Ishikawa (cell line): Measurements from ENCODE around the gene RD3L.

Experiments used
- CEBPB ChIP-seq: IDR thresholded peaks from 2 replicates; pipeline ENCODE4 v1.6.1; 2012
- CREB1 ChIP-seq: IDR thresholded peaks from 2 replicates; pipeline ENCODE4 v1.6.1; 2012; ENCODE audit warnings: low read depth
- EGR1 ChIP-seq: IDR thresholded peaks from 2 replicates; pipeline ENCODE4 v1.6.1; 2012
- EP300 ChIP-seq: IDR thresholded peaks from 2 replicates; pipeline ENCODE4 v1.6.1; 2012; ENCODE audit warnings: borderline replicate concordance
- FOXM1 ChIP-seq: IDR thresholded peaks from 2 replicates; pipeline ENCODE4 v1.6.1; 2012; ENCODE audit warnings: low read depth, borderline replicate concordance
- NFIC ChIP-seq: IDR thresholded peaks from 2 replicates; pipeline ENCODE4 v1.6.1; 2012
- RAD21 ChIP-seq: IDR thresholded peaks from 2 replicates; pipeline ENCODE4 v1.6.1; 2012; ENCODE audit warnings: low read depth
- TAF1 ChIP-seq: IDR thresholded peaks from 2 replicates; pipeline ENCODE4 v1.6.1; 2012; ENCODE audit warnings: low read depth, mild to moderate bottlenecking
- TCF12 ChIP-seq: IDR thresholded peaks from 2 replicates; pipeline ENCODE4 v1.6.1; 2012; ENCODE audit warnings: low read depth
- TEAD4 ChIP-seq: IDR thresholded peaks from 2 replicates; pipeline ENCODE4 v1.6.1; 2012
- YY1 ChIP-seq: IDR thresholded peaks from 2 replicates; pipeline ENCODE4 v1.6.1; 2012; ENCODE audit warnings: low read depth
- ZBTB7A ChIP-seq: IDR thresholded peaks from 2 replicates; pipeline ENCODE4 v1.6.1; 2012; ENCODE audit warnings: low read depth
- TF ChIP-seq, protein P1 (sequence below): IDR thresholded peaks from 2 replicates; pipeline ENCODE4 v1.6.1; 2012
- TF ChIP-seq, protein P2 (sequence below): IDR thresholded peaks from 2 replicates; pipeline ENCODE4 v1.6.1; 2012
- TF ChIP-seq, protein P3 (sequence below): IDR thresholded peaks from 2 replicates; pipeline ENCODE4 v1.6.1; 2012; ENCODE audit warnings: low read depth, mild to moderate bottlenecking

Gene RD3L

DNA sequence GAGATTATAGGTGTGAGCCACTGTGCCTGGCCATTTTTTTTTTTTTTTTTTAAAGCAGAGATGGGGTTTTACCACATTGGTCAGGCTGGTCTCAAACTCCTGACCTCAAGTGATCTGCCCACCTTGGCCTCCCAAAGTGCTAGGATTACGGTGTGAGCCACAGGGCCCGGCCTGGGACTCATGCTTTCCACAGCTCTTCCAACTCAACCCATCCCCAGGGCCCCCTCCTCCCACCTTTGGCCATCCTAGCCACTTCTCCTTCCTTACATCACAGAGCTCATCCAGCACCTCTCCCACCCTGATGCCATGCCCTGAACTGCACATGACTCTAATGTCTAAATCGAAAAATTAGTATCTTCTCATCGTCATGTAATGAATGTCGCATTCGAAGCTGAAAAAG, 26.7 kb downstream of the RD3L start:
- TF ChIP-seq TEAD4 (no peak), NFIC (no peak), EGR1 (no peak), CEBPB (no peak), ZBTB7A (no peak), TCF12 (no peak), FOXM1 (no peak), YY1 (no peak), TAF1 (no peak), CREB1 (no peak)
- TF ChIP-seq, protein P1, sequence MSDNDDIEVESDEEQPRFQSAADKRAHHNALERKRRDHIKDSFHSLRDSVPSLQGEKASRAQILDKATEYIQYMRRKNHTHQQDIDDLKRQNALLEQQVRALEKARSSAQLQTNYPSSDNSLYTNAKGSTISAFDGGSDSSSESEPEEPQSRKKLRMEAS: no peak
- TF ChIP-seq, protein P2, sequence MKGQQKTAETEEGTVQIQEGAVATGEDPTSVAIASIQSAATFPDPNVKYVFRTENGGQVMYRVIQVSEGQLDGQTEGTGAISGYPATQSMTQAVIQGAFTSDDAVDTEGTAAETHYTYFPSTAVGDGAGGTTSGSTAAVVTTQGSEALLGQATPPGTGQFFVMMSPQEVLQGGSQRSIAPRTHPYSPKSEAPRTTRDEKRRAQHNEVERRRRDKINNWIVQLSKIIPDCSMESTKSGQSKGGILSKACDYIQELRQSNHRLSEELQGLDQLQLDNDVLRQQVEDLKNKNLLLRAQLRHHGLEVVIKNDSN: no peak
- TF ChIP-seq, protein P3, sequence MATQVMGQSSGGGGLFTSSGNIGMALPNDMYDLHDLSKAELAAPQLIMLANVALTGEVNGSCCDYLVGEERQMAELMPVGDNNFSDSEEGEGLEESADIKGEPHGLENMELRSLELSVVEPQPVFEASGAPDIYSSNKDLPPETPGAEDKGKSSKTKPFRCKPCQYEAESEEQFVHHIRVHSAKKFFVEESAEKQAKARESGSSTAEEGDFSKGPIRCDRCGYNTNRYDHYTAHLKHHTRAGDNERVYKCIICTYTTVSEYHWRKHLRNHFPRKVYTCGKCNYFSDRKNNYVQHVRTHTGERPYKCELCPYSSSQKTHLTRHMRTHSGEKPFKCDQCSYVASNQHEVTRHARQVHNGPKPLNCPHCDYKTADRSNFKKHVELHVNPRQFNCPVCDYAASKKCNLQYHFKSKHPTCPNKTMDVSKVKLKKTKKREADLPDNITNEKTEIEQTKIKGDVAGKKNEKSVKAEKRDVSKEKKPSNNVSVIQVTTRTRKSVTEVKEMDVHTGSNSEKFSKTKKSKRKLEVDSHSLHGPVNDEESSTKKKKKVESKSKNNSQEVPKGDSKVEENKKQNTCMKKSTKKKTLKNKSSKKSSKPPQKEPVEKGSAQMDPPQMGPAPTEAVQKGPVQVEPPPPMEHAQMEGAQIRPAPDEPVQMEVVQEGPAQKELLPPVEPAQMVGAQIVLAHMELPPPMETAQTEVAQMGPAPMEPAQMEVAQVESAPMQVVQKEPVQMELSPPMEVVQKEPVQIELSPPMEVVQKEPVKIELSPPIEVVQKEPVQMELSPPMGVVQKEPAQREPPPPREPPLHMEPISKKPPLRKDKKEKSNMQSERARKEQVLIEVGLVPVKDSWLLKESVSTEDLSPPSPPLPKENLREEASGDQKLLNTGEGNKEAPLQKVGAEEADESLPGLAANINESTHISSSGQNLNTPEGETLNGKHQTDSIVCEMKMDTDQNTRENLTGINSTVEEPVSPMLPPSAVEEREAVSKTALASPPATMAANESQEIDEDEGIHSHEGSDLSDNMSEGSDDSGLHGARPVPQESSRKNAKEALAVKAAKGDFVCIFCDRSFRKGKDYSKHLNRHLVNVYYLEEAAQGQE: no peak

- TF ChIP-seq TAF1 (no peak), EP300 (no peak), EGR1 (no peak), NFIC (no peak), FOXM1 (no peak), TEAD4 (no peak), ZBTB7A (no peak), YY1 (no peak), TCF12 (no peak)
- TF ChIP-seq, protein P1: no peak
- TF ChIP-seq, protein P2: no peak
These were observed 31.3 kb downstream of the RD3L start for GRCh38 chr14:103910984-103911383.

GRCh38 chr14:103910262-103910935, 31.9 kb downstream of the RD3L start:
- TF ChIP-seq, protein P2: peak; percentile 66
- TF ChIP-seq, protein P1: peak; percentile 64
- peak; percentile 89 for TF ChIP-seq EGR1
- peak; percentile 95 for TF ChIP-seq RAD21
- no peak for TF ChIP-seq EP300

DNA sequence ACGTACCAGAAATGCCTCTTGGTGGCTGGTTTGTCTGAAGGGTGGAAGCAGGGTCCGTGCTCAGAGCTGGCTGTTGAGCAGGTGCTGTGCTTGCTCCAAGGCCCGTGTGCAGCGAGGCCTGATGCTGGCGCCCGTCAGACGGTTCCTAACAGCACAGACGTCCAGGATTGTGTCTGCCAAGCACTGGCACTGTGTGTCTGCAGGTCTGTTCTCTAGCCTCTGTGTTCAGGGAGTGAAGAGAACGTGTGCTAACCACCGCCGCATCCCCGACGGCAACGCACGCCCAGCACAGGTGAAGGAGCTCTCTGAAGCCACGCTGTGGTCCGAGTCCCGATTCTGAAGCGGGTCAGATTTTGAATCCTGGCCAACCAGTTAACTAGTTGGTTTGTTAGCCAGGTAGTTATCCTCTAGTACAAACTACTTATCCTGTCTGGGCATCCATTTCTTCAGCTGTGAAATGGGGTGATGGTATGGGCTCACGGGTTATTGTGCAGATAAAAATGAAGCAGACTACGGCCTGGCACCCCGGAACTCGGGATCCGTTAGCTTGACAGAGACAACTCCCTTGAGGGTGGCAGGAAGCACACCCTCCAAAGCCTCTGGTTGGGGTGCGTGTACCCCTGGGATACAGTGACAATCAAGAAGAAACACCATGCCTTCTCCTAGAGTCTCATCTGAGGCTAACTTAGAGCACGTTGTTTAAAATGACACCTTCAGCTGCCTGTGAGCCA, 32.6 kb downstream of the RD3L start:
- TF ChIP-seq EGR1 (no peak), TAF1 (no peak), TCF12 (no peak), RAD21 (no peak), CEBPB (no peak), EP300 (no peak), NFIC (no peak), ZBTB7A (no peak), CREB1 (no peak), TEAD4 (no peak), YY1 (no peak), FOXM1 (no peak)
- TF ChIP-seq, protein P3: no peak
- TF ChIP-seq, protein P1: no peak
- TF ChIP-seq, protein P2: no peak
